HG02870 (cell line): Measurements from ENCODE around the gene MOB3A.
A peak's percentile ranks its signal among the peaks of the same experiment; 100 is the strongest.

Source experiments
- ATAC-seq: cut with Tn5 transposase; IDR thresholded peaks from one replicate; pipeline ENCODE4 v1.9.1; 2021; ENCODE audit warnings: mild to moderate bottlenecking, moderate library complexity; ENCODE audit not compliant: unreplicated experiment

Gene MOB3A

GRCh38 chr19:2083174-2083854 is 12.8 kb downstream of the MOB3A start:
- no peak for ATAC-seq

DNA sequence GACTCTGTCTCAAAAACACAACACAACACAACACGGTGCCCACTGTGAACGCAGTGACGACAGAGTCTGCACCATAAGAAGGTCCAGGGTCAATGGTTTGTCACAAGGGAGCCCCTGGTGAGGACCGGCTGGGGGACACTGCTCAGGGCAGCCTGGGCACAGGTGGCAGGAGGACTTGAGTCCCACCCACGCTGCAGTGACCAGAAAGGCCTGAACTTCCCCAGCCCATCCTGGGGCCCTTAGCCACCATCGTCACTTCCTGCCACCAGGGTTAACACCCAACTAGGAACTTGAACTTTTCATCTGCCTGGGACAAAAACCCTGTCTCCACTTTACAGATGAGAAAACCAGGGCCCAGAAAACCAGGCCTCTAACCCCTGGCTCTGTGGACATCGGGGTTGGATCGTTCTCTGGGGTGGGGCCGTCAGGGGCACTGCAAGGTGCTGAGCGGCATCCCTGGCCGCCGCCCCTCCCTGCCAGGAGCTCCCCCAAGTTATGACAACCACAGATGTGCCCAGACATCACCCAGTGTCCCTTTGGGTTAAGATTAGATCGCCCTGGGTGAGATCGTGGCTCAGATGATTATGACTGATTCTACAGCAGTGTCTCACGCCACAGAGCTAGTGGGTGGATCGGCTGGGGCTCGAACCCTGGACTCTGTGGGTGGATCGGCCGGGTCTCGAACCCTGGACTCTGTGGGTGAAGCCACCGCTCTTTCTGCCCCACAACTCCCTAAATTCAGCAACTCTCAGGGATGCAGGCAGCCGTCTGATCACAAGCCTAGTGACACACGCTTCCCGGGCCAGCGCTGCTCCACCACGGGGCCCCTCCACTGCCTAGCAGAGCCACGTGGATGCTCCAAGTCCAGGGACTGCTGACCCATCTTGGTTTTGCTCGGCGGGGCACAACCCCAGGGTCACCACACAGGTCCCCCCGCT is 14.0 kb downstream of the MOB3A start:
- ATAC-seq: no peak

- no peak for ATAC-seq
These were observed 15.7 kb downstream of the MOB3A start for GRCh38 chr19:2080336-2080988.

DNA sequence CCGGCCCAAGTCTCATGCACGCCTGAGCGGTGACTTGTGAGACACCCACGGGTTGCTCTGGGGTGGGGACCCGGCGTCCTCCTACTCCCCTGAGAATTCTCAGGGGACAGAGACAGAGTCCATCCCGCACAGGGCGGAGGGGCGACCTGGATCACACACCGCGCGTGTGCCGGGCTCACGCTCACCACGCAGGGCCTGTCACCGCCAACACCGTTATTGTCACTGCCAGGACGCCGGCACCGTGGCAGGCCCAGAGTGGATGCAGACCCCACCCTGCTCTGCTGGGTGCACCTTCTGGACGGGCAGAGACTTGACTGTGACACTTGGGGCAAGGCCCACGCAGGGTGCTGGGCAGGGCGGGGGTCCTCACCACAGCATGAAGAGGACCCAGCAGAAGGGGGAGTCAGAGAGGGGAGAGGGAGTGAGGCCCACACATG is 16.2 kb downstream of the MOB3A start:
- ATAC-seq: no peak

DNA sequence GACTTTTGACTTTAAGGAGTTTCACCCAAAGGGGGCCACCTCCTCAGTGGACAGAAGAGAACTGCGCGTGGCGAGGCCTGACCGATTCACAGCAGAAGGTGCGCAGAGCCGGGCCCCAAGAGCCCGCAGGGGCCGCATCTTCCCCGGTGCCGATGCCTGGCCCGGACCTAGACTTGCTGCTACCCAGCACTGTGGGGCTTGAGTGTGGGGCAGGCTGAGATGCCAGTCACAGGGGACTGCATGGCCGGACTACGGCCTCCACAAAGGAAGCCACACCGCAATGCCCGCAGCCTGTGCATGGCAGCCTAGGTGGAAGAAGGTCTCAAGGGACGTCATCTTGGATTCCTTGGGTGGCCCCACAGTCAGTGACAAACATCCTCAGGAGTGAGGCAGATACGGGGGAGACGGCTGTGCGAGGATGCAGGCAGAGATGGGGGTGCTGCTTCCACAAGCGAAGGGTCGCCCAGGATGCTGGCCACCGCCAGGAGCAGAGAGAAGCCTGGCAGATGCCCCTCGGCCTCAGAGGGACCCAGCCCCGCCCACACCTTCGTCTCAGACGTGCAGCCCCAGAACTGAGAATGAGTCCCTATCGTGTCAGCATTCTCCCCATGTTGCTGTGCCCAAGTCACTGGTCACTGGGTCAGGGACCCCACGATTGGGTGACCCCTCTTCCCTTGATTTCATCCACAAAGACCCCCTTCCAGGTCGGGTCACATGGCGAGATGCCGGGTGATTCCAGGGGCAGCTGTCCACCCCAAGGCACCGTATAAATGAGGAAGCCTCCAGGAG is 16.9 kb downstream of the MOB3A start:
- ATAC-seq: no peak

- no peak for ATAC-seq
These were observed 18.1 kb downstream of the MOB3A start for GRCh38 chr19:2077833-2078619.

DNA sequence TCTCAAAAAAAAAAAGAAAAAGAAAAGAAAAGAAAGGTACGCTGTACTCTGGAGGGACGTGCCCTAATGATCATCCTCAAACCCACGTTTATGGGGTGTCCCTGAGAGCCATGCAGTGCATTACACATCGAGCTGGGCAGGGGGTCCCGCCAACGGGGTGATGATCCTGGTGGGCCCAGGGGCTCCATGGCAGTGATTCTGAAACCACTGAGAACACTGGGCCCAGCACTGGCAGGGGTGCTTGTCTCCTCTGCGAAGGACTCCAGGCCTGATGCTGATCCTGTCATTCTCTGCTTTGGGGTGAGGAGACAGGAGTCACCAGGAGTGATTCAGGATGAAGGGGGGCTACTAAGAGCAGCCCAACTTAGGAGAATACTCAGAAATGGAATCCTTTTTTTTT is 18.7 kb downstream of the MOB3A start:
- ATAC-seq: no peak

- ATAC-seq: no peak
These were observed 19.6 kb downstream of the MOB3A start for GRCh38 chr19:2076526-2076944.

GRCh38 chr19:2072757-2073551 is 23.2 kb downstream of the MOB3A start:
- ATAC-seq: no peak

DNA sequence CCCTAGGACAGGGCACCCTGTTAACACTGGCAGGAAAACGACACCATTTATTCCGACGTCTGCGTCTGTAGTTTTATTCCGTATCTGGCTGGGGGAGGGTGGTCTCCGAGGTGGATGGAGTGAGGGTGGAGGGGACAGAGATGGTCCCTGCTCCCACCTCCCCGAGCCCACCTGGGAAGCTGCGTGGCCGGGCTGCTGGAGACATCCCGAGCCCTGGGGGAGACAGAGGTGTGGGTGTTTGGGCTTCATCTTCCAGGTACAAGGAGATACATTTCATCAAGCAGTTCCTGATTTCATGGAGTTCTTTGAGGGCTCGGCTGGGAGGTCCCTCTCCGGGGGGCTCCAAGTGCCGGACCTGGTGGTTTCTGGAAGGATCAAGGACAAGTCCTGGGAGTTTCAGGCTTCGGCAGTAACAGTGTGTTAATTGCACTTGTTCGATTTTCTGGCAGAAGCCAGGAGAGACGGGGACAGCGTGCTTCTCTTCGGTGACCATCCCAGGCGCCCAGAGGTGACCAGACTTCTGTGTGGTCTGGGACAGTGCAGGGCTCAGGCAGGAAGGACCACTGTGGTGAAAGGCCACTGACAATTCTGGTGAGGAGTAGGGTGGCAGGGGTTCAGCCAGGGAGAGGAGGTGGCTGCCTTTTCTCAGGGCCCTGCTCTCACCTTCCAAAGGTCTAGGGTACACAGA is 25.0 kb downstream of the MOB3A start:
- ATAC-seq: no peak

- ATAC-seq: no peak
These were observed 25.7 kb downstream of the MOB3A start for GRCh38 chr19:2070436-2070827.

DNA sequence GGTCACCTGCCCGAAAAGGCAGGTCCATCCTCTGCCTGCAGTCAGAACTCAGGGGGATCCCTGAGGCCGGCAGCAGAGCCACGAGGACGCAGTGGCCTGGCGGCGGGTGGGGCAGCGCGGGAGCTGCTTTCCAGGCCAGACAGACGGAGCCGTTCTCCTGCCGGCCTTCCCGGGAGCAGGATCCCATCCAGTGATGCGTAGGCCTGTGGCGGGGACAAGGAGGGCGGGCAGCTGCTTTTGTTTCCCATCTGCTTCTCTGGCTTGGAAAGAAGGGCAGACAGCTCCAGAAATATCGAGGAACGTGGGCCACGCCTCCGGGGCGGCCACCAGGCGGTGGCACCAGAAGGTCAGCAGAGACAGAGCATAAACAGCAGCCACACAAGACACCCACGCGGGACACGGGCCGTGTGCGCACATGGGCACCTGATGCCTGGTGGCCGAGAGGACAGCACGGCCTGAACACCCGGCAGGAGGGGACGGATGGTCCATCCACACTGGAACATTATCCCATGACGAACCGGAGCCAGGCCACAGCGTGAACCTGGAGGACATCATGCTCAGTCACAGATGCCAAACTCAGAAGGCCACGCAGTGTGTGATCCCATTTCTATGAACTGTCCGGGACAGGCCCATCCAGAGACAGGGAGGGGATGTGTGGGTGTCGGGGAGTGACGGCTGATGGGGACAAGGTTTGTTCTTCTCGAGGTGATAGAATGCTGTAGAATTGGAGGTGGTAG is 31.2 kb downstream of the MOB3A start:
- ATAC-seq: no peak

DNA sequence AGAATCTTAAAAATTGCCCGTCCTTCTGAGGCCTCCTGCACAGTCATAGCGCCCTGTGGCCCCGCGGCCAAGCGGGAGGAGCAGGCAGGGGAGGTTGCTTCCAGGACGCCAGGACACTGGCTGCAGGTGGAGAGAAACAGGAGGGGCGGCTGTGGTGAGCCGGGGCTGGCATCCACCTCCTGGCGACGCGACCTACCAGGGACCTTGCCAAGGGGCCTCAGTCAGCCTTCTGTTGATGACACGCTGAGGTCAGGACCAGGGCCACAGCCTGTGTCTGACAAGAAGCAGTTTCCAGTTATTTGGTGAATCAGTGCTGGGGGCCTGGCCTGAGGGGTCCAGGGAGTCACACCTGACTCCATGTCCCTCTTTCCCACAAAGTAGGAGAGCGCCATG is 31.7 kb downstream of the MOB3A start:
- ATAC-seq: no peak

DNA sequence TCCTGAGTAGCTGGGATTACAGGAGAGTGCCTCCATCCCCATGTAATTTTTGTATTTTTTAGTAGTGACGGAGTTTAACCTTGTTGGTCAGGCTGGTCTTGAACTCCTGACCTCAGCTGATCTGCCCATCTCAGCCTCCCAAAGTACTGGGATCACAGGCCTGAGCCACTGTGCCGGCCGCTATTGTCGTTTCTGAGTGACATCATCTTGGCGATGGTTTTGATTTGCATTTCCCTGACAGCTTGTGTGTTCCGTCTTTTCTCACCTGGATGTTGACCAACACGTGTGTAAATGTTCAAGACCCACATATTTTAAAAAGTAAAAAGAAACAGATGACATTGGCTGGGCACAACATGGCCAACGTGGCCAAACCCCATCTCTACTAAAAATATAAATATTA is 32.3 kb downstream of the MOB3A start:
- ATAC-seq: no peak

- no peak for ATAC-seq
These were observed 33.4 kb downstream of the MOB3A start for GRCh38 chr19:2062770-2063169.

DNA sequence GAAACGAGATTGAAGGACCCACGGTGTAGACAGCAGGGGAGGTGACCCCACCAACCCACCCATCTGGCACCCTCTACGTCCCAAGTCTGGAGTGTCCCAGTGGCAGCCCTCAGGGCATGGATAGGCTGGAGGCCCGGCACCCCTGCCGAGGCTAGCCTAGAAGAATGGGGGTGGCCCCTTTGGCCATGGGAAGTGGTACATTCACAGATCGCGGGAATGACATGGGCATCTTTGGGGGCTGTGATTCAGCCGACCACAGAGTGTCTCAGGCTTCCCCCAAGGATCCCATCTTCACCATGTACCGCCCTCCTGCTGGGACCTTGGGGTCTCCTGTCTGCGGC is 33.8 kb downstream of the MOB3A start:
- no peak for ATAC-seq

GRCh38 chr19:2061495-2062388 is 34.4 kb downstream of the MOB3A start:
- peak; percentile 79 for ATAC-seq
